ENCODE data around the gene SH3TC2. TPM values are rescaled to one million over a fixed set of nuclear protein-coding genes. Genes with fewer than 3 reads are reported as not detected.

The SH3TC2 gene
- total RNA-seq, 4 donors from 2014 or later: 0.10 to 0.41 (median 0.20) TPM; not detected in 1

- ATAC-seq (peak; percentile 5 to 10), DNase-seq (peak; percentile 29 to 60)
- intact Hi-C loops (cut with DNase I; ENCODE audit: low total_unique reads): no loop called here
- Histone ChIP-seq H3K9me3 (no peaks in the 10 kb centered on the region), H3K27ac (peak overlapping the region; percentile 85 to 90 (median 88)), H3K4me3 (no peak overlapping the region), H3K36me3 (no peaks in the 10 kb centered on the region), H3K4me1 (peaks cover 66 to 72% of the 10 kb centered on the region in 2 donors), H3K27me3 (no peaks in the 10 kb centered on the region)
- in situ Hi-C loops (cut with MboI; ENCODE audit: low sequenced_read_pairs in 4 of 4): no loop called here
- TF ChIP-seq POLR2A (IDR thresholded peaks at IDR 0.05): peak in 1 of 2 donors; percentile 30
- no peak for TF ChIP-seq CTCF (IDR thresholded peaks at IDR 0.05 in 4 of 5, conservative IDR thresholded peaks at IDR 0.05 in 1 of 5)
Observed at GRCh38 chr5:148976569-148977381, 86.1 kb downstream of the SH3TC2 start.

DNA sequence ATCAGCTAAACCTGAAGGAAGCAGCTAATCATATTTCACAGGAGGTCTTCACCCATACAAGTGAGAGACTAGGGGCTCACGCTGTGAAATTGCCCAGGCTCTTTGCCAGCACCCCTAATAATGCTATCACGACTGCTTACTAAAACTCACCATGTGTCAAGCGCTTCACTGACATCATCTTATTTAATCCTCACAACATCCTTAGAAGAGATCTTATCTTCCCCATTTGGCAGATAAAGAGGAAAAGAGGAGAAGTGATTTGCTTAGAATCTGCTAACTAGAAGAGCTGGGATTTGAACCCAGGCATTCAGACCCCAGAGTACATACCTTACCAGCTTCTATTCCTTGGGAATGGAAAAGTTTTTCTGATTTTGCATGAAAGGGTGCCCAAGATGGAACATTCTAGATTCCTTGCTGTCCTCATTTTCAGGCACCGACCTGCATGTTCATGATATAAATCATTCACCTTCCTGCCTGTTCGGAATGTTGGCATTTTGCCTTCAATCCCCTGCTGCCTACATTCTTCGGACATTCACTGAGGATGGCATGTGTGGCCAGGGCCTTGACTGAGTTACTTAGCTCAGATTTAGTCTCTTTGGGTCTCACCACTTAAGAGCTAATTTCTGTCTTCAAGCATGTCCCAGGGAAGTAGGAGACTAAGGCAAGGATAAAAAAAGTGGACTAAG lies 88.1 kb downstream of the SH3TC2 start:
- peaks cover 67 to 73% of the 10 kb centered on the region in 2 donors for H3K4me1 ChIP-seq
- no peaks in the 10 kb centered on the region for H3K27me3 ChIP-seq
- intact Hi-C loops (cut with DNase I; ENCODE audit: low total_unique reads) (no loop called here), in situ Hi-C loops (cut with MboI; ENCODE audit: low sequenced_read_pairs in 4 of 4) (no loop called here)
- H3K27ac ChIP-seq: peak overlapping the region; percentile 90 to 96 (median 93)
- DNase-seq (no peak), ATAC-seq (no peak)
- TF ChIP-seq POLR2A (IDR thresholded peaks at IDR 0.05) (no peak), CTCF (IDR thresholded peaks at IDR 0.05 in 4 of 5, conservative IDR thresholded peaks at IDR 0.05 in 1 of 5) (no peak)
- H3K9me3 ChIP-seq: no peaks in the 10 kb centered on the region
- no peak overlapping the region for H3K4me3 ChIP-seq
- no peaks in the 10 kb centered on the region for H3K36me3 ChIP-seq

DNA sequence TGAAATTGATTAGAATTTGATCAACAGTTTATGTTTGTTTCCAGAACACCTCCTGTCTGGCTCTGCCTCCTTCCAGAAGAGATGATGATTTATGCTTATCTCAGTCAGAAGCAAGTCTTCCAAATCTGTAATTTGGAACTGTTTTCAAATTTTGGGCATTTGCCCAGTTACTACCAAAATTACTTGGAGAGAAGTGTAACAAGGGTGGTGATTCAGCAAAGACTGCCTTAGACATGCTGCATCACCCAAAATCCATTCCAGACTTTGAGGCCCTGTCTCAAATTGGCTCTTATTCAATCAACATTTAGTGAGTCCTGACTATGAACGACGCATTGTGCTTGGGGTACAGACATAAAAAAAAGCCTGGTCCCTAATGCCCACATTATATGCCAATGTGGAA lies 89.4 kb downstream of the SH3TC2 start:
- no peak for DNase-seq
- in situ Hi-C loops (cut with MboI; ENCODE audit: low sequenced_read_pairs in 4 of 4): no loop called here
- Histone ChIP-seq H3K27me3 (no peaks in the 10 kb centered on the region), H3K4me1 (peaks cover 70 to 72% of the 10 kb centered on the region in 2 donors), H3K4me3 (no peak overlapping the region), H3K36me3 (no peaks in the 10 kb centered on the region), H3K9me3 (no peaks in the 10 kb centered on the region), H3K27ac (peak overlapping the region; percentile 90 to 96 (median 93))
- TF ChIP-seq CTCF (IDR thresholded peaks at IDR 0.05 in 4 of 5, conservative IDR thresholded peaks at IDR 0.05 in 1 of 5) (no peak), POLR2A (IDR thresholded peaks at IDR 0.05) (no peak)
- intact Hi-C loops (cut with DNase I; ENCODE audit: low total_unique reads): no loop called here
- ATAC-seq: no peak

DNA sequence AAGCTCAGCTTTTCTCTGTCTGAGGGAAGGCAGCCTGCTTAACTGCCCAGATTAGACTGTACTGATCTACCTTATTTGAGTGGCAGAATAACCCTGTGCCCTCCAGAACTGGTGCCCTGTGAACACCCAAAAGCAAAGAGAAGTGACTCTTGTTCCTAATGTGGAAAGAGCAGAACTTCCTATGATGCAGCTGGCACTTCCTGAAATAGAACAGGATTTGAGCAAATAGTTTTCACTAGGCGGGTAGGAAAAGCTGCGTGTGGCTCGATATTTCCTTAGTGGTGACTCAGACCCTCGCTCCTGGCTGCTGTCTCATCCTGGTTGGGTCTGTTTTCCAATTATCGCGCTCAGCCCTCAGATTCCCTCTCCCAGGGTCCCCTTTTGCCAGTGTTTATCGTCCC lies 89.9 kb downstream of the SH3TC2 start:
- in situ Hi-C loops (cut with MboI; ENCODE audit: low sequenced_read_pairs in 4 of 4) (no loop called here), intact Hi-C loops (cut with DNase I; ENCODE audit: low total_unique reads) (no loop called here)
- H3K4me3 ChIP-seq: peak overlapping the region in 1 of 4 donors; percentile 2
- DNase-seq (peak; percentile 48 to 76), ATAC-seq (peak; percentile 71 to 75)
- no peaks in the 10 kb centered on the region for H3K27me3 ChIP-seq
- no peaks in the 10 kb centered on the region for H3K9me3 ChIP-seq
- peaks cover 68 to 70% of the 10 kb centered on the region in 2 donors for H3K4me1 ChIP-seq
- peak overlapping the region; percentile 90 to 96 (median 93) for H3K27ac ChIP-seq
- TF ChIP-seq CTCF (IDR thresholded peaks at IDR 0.05 in 4 of 5, conservative IDR thresholded peaks at IDR 0.05 in 1 of 5) (no peak), POLR2A (IDR thresholded peaks at IDR 0.05) (peak; percentile 58)
- no peaks in the 10 kb centered on the region for H3K36me3 ChIP-seq
